ENCODE measurements around the gene GAS2L2. TPM values are rescaled to one million over a fixed set of nuclear protein-coding genes. Genes with fewer than 3 reads are reported as not detected.

GAS2L2 gene
- total RNA-seq, 1 experiment from 2014 or later, result not detected

DNA sequence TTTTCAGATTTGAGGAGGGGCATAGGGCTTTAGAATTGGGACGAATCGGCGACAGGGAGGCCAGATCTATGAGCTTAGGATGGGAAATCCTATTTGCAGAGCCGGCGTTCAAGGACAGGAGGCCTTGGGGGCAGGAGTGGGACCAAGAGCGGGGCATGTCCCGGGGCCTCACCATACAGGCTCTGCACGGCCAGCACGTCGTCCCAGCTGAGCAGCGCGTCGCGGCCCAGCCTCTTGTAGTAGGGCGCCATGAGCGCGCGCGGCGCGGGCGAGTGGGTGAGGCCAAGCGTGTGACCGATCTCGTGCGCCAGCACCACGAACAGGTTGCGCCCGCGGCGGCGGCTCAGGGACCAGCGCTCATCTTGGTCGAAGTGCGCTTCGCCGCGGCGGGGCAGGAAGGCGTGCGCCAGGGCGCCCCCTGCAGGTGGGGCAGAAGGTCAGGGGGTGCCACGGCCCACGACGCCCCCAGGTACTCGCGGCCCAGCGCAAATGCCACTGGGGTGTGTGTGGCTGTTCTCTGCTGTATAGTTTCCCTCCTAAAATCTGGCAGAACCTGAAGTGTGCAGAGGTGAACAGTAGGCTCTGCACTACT is 17.0 kb upstream of the GAS2L2 start:
- intact Hi-C loops (cut with micrococcal nuclease; ENCODE audit: unreplicated experiment), result no loop called here
- ChIA-PET CTCF (interaction anchor here (0.5 kb wide), 1 partner anchor 17 kb away, joined by 3 read pairs; no protein-coding TSS in a partner anchor), POLR2A (ENCODE audit: unreplicated experiment) (interaction anchor here (1.0 kb wide), 1 partner anchor 73 kb away, joined by 3 read pairs; no protein-coding TSS in a partner anchor)
- H3K4me1 ChIP-seq (replicated peaks; ENCODE audit: insufficient read depth), result no peaks in the 10 kb centered on the region
- no peak overlapping the region for H3K4me3 ChIP-seq
- no peak overlapping the region for H2AFZ ChIP-seq
- no peaks in the 10 kb centered on the region for H3K9me2 ChIP-seq (ENCODE audit: insufficient read depth)
- no peaks in the 10 kb centered on the region for H3F3A ChIP-seq (ENCODE audit: insufficient read depth, low read depth)
- H3K27me3 ChIP-seq (ENCODE audit: insufficient read depth, low read depth), result peaks cover 43% of the 10 kb centered on the region
- DNase-seq, result no peak
- H3K27ac ChIP-seq, result no peak overlapping the region
- BruUV-seq (replicated peaks), result no TSS peak
- TF ChIP-seq EZH2 (IDR thresholded peaks at IDR 0.05; ENCODE audit: low read depth), result no peak
- TF ChIP-seq, protein P1, sequence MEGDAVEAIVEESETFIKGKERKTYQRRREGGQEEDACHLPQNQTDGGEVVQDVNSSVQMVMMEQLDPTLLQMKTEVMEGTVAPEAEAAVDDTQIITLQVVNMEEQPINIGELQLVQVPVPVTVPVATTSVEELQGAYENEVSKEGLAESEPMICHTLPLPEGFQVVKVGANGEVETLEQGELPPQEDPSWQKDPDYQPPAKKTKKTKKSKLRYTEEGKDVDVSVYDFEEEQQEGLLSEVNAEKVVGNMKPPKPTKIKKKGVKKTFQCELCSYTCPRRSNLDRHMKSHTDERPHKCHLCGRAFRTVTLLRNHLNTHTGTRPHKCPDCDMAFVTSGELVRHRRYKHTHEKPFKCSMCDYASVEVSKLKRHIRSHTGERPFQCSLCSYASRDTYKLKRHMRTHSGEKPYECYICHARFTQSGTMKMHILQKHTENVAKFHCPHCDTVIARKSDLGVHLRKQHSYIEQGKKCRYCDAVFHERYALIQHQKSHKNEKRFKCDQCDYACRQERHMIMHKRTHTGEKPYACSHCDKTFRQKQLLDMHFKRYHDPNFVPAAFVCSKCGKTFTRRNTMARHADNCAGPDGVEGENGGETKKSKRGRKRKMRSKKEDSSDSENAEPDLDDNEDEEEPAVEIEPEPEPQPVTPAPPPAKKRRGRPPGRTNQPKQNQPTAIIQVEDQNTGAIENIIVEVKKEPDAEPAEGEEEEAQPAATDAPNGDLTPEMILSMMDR (conservative IDR thresholded peaks at IDR 0.05), result no peak
- H3K4me2 ChIP-seq, result no peak overlapping the region
- no peaks in the 10 kb centered on the region for H3K79me2 ChIP-seq (ENCODE audit: low read depth)
- no peaks in the 10 kb centered on the region for H4K20me1 ChIP-seq (ENCODE audit: insufficient read depth)
- no peaks in the 10 kb centered on the region for H3K9me3 ChIP-seq (ENCODE audit: insufficient read depth, low read depth)
- H3K36me3 ChIP-seq (ENCODE audit: low read depth), result no peaks in the 10 kb centered on the region

DNA sequence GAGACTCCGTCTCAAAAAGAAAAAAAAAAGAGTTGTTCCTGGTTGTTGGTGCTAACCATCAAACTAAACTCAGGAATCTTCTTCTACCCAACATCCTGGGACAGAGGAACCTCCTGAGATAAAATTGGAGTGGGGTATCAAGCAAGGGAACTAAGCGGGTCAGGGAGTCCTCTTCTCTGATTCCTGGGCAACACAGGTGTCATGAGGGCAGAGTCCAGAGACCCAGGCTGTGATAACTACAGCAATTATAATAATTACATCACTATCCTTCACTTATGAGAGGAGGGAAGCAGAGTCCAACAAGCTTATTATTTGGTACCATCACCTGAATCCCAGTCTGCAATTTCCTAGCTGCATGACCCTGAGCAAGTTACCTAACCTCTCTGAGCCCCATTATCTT is 15.8 kb upstream of the GAS2L2 start:
- Histone ChIP-seq H3K9me3 (ENCODE audit: insufficient read depth, low read depth) (no peaks in the 10 kb centered on the region), H3K9me2 (ENCODE audit: insufficient read depth) (no peaks in the 10 kb centered on the region), H3K4me2 (no peak overlapping the region), H3K4me1 (replicated peaks; ENCODE audit: insufficient read depth) (no peaks in the 10 kb centered on the region), H3K4me3 (no peak overlapping the region), H3F3A (ENCODE audit: insufficient read depth, low read depth) (no peaks in the 10 kb centered on the region), H3K36me3 (ENCODE audit: low read depth) (no peaks in the 10 kb centered on the region), H4K20me1 (ENCODE audit: insufficient read depth) (no peaks in the 10 kb centered on the region), H2AFZ (no peak overlapping the region), H3K27me3 (ENCODE audit: insufficient read depth, low read depth) (peaks cover 49% of the 10 kb centered on the region), H3K79me2 (ENCODE audit: low read depth) (no peaks in the 10 kb centered on the region), H3K27ac (no peak overlapping the region)
- intact Hi-C loops (cut with micrococcal nuclease; ENCODE audit: unreplicated experiment), result no loop called here
- BruUV-seq (replicated peaks), result no TSS peak
- ChIA-PET CTCF (interaction anchor here (0.5 kb wide), 1 partner anchor 17 kb away, joined by 12 read pairs; no protein-coding TSS in a partner anchor), POLR2A (ENCODE audit: unreplicated experiment) (no interaction called here)
- TF ChIP-seq, protein P1 (conservative IDR thresholded peaks at IDR 0.05), result no peak
- DNase-seq, result no peak

DNA sequence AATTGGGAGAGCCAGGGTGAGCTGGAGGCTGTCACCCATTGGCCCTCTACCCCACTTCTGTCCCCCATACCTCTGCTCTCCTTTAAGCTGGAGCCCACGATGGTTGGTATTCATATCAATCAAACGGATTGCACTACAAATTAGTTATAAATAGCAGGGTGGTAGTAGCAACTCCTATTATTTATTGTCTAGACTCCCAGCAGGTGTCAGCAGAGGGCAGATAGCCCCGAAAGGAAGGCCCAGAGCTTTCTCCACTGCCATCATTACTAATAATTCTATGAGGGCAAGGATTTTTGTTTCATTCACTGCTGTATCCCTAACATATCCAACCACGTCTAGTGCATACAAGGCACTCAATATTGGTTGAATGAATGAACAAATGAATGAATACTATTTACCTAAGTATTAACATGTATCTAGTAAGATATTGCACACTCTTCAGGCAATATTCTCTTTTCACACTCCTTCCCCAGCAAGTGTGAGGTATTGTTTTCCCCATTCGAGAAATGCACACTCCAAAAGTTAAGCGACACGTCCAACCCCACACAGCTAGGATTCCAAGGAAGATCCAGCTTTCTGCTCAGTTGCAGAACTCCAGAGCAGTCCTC is 14.0 kb upstream of the GAS2L2 start:
- H3K9me2 ChIP-seq (ENCODE audit: insufficient read depth), result no peaks in the 10 kb centered on the region
- no peak overlapping the region for H3K4me3 ChIP-seq
- BruUV-seq (replicated peaks), result no TSS peak
- H2AFZ ChIP-seq, result no peak overlapping the region
- intact Hi-C loops (cut with micrococcal nuclease; ENCODE audit: unreplicated experiment), result loop anchor here (1.0 kb wide), 1 partner anchor 37 kb away; no protein-coding TSS in a partner anchor
- TF ChIP-seq EZH2 (IDR thresholded peaks at IDR 0.05; ENCODE audit: low read depth), result no peak
- TF ChIP-seq, protein P1 (conservative IDR thresholded peaks at IDR 0.05), result peak; percentile 77
- no peaks in the 10 kb centered on the region for H3K9me3 ChIP-seq (ENCODE audit: insufficient read depth, low read depth)
- ChIA-PET POLR2A (ENCODE audit: unreplicated experiment) (interaction anchor here (1.3 kb wide), 1 partner anchor 42 kb away, joined by 5 read pairs; the partner anchor contains the start of gene TAF15), CTCF (interaction anchor here (0.6 to 1.1 kb wide), 3 partner anchors 18 to 75 kb away, joined by 3 to 6 read pairs (median 3); partner anchors contain the start of gene TAF15)
- no peaks in the 10 kb centered on the region for H3F3A ChIP-seq (ENCODE audit: insufficient read depth, low read depth)
- H3K27ac ChIP-seq, result no peak overlapping the region
- peaks cover 37% of the 10 kb centered on the region for H3K27me3 ChIP-seq (ENCODE audit: insufficient read depth, low read depth)
- no peaks in the 10 kb centered on the region for H4K20me1 ChIP-seq (ENCODE audit: insufficient read depth)
- peak in 1 of 2 experiments; percentile 44 for DNase-seq
- H3K4me1 ChIP-seq (replicated peaks; ENCODE audit: insufficient read depth), result no peaks in the 10 kb centered on the region
- H3K36me3 ChIP-seq (ENCODE audit: low read depth), result no peaks in the 10 kb centered on the region
- no peaks in the 10 kb centered on the region for H3K79me2 ChIP-seq (ENCODE audit: low read depth)
- no peak overlapping the region for H3K4me2 ChIP-seq

All from PC-9 (cell line).